NB4 (cell line): ENCODE data around the gene MRPL14.

Experiments
- MYC ChIP-seq: IDR thresholded peaks from 2 replicates; pipeline ENCODE4 v1.6.1; 2011; ENCODE audit warnings: low read depth, low read length
- POLR2A ChIP-seq: IDR thresholded peaks from 2 replicates; pipeline ENCODE4 v1.6.1; 2011; ENCODE audit warnings: mild to moderate bottlenecking; ENCODE audit not compliant: insufficient read length; ENCODE audit errors: extremely low read depth
- TF ChIP-seq, protein P1 (sequence below): IDR thresholded peaks from one replicate; pipeline ENCODE4 v1.5.1; 2012; ENCODE audit warnings: low read depth, low read length
- TF ChIP-seq, protein P2 (sequence below): IDR thresholded peaks from 2 replicates; pipeline ENCODE4 v1.6.1; 2011; ENCODE audit warnings: low read depth, low read length

DNA sequence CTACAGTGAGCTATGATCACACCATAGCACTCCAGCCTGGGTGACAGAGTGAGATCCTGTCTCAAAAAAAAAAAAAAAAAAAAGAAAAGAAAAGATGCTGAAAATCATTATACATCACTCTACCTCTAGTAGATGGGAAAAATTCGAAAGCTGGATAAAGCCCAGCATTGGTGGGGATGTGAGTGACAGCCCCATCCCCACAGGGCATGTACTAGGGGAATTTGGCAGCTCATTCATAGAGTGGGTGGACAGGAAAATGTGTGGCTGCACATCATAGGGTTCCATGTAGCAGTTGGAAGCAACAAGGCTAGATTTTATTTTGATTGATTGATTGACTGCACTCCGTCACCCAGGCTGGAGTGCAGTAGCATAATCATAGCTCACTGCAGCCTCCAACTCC, 42.0 kb downstream of the MRPL14 start:
- TF ChIP-seq POLR2A: no peak
- no peak for TF ChIP-seq MYC
- TF ChIP-seq, protein P1, sequence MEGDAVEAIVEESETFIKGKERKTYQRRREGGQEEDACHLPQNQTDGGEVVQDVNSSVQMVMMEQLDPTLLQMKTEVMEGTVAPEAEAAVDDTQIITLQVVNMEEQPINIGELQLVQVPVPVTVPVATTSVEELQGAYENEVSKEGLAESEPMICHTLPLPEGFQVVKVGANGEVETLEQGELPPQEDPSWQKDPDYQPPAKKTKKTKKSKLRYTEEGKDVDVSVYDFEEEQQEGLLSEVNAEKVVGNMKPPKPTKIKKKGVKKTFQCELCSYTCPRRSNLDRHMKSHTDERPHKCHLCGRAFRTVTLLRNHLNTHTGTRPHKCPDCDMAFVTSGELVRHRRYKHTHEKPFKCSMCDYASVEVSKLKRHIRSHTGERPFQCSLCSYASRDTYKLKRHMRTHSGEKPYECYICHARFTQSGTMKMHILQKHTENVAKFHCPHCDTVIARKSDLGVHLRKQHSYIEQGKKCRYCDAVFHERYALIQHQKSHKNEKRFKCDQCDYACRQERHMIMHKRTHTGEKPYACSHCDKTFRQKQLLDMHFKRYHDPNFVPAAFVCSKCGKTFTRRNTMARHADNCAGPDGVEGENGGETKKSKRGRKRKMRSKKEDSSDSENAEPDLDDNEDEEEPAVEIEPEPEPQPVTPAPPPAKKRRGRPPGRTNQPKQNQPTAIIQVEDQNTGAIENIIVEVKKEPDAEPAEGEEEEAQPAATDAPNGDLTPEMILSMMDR: no peak
- TF ChIP-seq, protein P2, sequence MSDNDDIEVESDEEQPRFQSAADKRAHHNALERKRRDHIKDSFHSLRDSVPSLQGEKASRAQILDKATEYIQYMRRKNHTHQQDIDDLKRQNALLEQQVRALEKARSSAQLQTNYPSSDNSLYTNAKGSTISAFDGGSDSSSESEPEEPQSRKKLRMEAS: no peak
